Measurements from ENCODE around the gene ARHGAP5. TPM values are rescaled to one million over a fixed set of nuclear protein-coding genes. Genes with fewer than 3 reads are reported as not detected.

The ARHGAP5 gene
- polyA plus RNA-seq, 6 donors from 2014 or later, result 15.4 to 46.6 (median 39.4) TPM

DNA sequence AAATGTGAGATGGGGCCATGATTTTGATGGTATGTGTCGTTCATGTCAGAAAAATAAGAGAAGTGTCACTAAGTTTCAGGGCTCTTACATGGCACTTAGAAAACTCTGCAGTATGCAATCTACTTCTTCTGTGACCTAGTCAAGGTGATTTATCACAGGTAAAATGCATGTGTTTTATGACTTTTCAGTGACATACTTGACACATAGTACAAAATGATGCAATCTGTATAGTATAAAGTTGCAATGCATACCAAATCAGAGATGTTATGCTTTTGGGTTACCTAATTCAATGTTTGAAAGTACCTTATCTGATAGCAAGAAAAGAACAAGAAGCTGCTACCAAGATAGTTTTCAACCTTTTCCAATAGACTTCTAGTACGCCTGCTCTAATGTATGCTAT, 21.9 kb upstream of the ARHGAP5 start:
- peaks cover 7 to 12% (median 8%) of the 10 kb centered on the region in 3 donors for H3K4me1 Mint-ChIP-seq
- H3K4me3 Mint-ChIP-seq, result no peak overlapping the region
- H3K36me3 Mint-ChIP-seq, result no peaks in the 10 kb centered on the region
- ATAC-seq (ENCODE audit: low read depth in 2 of 2) (no peak), DNase-seq (no peak)
- H3K27me3 Mint-ChIP-seq, result peaks cover 8 to 25% (median 21%) of the 10 kb centered on the region in 3 donors
- peaks cover 0 to 2% (median 0%) of the 10 kb centered on the region in 7 donors for H3K9me3 Mint-ChIP-seq
- no peak overlapping the region for H3K27ac Mint-ChIP-seq

DNA sequence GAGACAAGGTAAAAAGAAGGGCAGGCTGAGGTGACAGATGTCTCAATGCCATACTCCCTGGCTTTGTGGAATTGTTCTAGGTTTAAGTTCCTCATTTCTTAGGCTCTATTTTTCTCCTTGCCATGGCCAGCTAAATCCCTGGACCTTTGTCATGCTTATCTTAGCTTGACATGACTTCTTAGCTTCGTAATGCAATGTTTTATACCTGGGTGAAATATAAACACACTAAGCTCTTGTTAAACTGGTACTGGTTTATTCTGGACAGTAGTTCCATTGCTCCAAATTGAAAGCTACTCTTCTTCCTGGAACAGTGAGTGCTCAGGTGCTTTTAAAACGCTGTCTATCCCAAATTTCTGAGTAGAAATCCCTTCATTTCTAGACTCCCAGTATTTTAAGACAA, 17.4 kb upstream of the ARHGAP5 start:
- Mint-ChIP-seq H3K36me3 (no peaks in the 10 kb centered on the region), H3K4me3 (no peak overlapping the region), H3K4me1 (no peaks in the 10 kb centered on the region), H3K27me3 (peaks cover 12 to 26% (median 25%) of the 10 kb centered on the region in 3 donors), H3K27ac (no peak overlapping the region), H3K9me3 (peaks cover 0 to 2% (median 0%) of the 10 kb centered on the region in 7 donors)
- no peak for ATAC-seq (ENCODE audit: low read depth in 2 of 2)
- DNase-seq, result no peak

DNA sequence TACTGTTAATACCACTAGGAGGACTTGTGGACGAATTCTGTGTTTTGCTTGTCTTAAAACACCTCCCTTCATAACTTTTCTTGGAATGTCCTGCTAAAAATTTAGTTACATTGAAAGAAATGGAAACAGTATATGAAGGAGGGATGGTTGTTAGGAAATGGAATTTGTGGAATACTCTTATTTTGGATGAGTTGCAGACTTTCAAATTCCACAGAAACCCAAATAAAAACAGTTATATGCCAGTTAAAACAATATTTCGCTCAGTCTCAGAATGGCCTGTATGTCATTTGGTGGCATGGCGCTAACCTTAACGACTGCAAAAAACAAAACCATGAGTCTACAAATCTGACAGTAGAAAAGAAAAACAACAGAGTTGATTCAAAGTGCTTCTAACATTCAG, 12.2 kb upstream of the ARHGAP5 start:
- Mint-ChIP-seq H3K4me1 (no peaks in the 10 kb centered on the region), H3K9me3 (peaks cover 0 to 2% (median 0%) of the 10 kb centered on the region in 7 donors), H3K27ac (no peak overlapping the region), H3K36me3 (no peaks in the 10 kb centered on the region), H3K27me3 (peaks cover 0 to 6% (median 3%) of the 10 kb centered on the region in 3 donors), H3K4me3 (no peak overlapping the region)
- no peak for ATAC-seq (ENCODE audit: low read depth in 2 of 2)
- no peak for DNase-seq

DNA sequence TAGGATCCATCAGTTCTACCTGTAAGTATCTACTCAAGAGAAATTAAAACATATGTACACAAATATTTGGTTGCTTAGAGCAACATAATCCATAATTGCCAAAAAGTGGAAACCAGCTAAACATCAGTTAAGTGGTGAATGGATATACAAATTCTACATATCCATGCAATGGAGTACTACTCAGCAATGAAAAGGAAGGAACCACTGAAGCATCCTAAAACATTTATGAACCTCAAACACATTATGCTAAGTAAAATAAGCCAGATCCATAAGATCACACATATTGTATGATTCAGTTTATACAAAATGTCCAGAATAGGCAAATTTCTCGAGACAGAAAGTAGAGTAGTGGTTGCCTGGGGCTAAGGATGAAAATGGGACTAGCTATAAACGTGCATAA, 8.4 kb upstream of the ARHGAP5 start:
- Mint-ChIP-seq H3K9me3 (no peaks in the 10 kb centered on the region), H3K4me3 (no peak overlapping the region), H3K36me3 (no peaks in the 10 kb centered on the region), H3K27ac (no peak overlapping the region), H3K27me3 (peaks cover 0 to 6% (median 0%) of the 10 kb centered on the region in 3 donors), H3K4me1 (peaks cover 0 to under 1% (median 0%) of the 10 kb centered on the region in 3 donors)
- ATAC-seq (ENCODE audit: low read depth in 2 of 2) (no peak), DNase-seq (no peak)

DNA sequence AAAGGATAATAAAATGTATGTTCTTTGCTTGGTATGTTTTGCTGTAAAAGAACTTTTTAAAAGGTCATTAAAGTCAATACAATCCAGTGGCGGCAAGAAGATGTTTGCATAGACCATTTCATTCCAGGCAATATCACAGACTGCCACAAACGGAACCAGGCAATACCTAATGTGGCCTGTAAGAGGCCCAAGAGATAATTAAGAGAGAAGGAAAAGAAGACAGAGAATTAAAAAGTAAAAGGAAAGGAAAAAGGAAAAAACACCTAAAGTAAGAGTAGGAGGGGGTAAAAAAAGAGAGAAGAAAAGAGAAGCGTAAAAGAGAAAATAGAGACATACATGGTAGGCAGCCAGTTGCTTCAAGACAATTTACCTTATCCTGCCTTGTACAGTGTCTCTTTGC, 6.8 kb upstream of the ARHGAP5 start:
- Mint-ChIP-seq H3K4me3 (no peak overlapping the region), H3K9me3 (no peaks in the 10 kb centered on the region), H3K36me3 (no peaks in the 10 kb centered on the region), H3K4me1 (peaks cover 0 to 3% (median 0%) of the 10 kb centered on the region in 3 donors), H3K27ac (peak overlapping the region in 1 of 6 donors; percentile 36), H3K27me3 (no peaks in the 10 kb centered on the region)
- ATAC-seq (ENCODE audit: low read depth in 2 of 2) (no peak), DNase-seq (no peak)

DNA sequence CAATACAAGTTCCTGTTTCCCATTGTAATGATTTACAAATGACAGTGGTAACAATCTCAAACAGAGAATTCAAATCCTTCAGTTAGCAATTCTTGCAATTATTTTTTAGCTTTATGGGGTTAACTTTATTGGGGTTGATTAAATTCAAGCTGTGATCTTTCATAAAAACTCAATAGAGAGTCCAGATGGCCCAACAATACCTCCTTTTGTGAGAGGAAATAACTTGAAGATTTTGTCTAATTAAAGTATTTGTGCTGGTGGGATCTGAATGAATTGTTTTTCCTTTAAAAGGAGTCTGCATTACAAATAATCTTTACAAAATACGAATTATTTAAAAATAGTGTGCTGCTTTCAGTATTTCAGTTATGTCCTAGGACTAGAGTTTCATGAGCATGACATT, 4.4 kb upstream of the ARHGAP5 start:
- H3K9me3 Mint-ChIP-seq, result no peaks in the 10 kb centered on the region
- DNase-seq (no peak), ATAC-seq (ENCODE audit: low read depth in 2 of 2) (no peak)
- H3K4me3 Mint-ChIP-seq, result no peak overlapping the region
- H3K36me3 Mint-ChIP-seq, result peaks cover 0 to 9% of the 10 kb centered on the region in 2 donors
- H3K27ac Mint-ChIP-seq, result peak overlapping the region in 1 of 6 donors; percentile 49
- peaks cover 0 to 10% (median 8%) of the 10 kb centered on the region in 3 donors for H3K4me1 Mint-ChIP-seq
- no peaks in the 10 kb centered on the region for H3K27me3 Mint-ChIP-seq

DNA sequence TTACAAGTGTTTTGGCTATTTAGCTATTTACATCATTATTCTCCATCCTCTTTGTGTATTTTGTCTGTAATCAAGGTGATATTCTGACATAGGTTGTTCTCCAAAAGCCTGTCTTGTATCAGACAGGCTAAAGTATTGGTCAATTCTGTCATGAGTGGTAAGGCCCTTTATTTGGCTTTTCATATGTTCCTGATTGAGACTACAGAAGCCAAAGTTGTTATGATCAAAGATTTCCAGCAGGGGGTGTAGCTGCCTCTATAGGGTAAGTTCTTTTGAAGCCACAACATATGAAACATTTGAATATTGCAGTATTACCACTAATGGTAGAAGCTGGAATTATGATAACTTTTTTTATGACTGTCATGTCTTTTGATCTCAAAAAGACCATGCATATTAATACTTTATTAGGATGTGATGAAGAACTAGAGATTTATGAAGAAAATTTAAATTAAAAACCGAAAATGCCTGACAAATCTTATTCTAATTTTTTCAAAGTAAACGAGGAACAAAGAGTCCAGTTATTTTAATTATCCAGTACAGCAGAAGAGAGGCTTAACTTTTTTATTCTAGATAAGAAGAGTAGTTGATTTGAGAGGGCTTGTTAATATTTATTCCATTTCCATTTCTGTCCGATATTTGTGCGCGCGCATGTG, 3.4 kb upstream of the ARHGAP5 start:
- Mint-ChIP-seq H3K4me3 (peak overlapping the region in 2 of 8 donors; percentile 18 to 83), H3K27me3 (no peaks in the 10 kb centered on the region), H3K36me3 (peaks cover 0 to 9% of the 10 kb centered on the region in 2 donors), H3K27ac (no peak overlapping the region), H3K4me1 (peaks cover 10 to 18% (median 18%) of the 10 kb centered on the region in 3 donors), H3K9me3 (no peaks in the 10 kb centered on the region)
- DNase-seq (peak; percentile 73), ATAC-seq (ENCODE audit: low read depth in 2 of 2) (peak; percentile 21 to 32)

DNA sequence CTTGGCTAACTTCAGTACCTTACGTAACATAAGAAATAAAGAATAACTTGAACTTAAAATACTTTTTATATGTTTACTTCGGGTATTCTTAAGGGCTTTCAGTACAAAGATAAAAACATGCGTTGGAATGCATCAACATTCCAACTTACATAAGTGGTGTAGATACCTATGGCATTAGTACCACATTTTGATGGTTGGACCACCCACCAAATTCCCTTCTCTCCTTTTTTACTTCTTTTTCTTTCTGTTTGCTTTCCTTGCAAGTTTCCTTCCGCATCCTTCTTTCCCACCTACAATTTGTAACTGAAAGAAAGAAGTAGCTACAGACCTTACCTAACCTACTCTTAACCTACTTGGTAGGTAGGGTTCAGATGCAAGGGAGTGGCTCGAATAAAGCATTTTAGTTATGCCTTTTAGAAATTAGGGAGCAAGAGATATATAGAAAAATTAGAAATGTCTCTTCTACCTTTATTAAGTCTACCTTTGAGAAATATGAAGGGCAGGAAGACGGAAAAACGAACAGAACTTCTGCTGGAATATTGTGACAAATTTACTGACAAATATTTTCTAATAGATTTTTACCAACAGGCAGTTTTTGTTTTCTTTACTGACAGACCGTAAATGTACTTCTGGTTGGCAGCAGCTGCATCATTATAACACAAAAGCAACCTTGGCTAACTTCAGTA, 2.1 kb upstream of the ARHGAP5 start:
- Mint-ChIP-seq H3K27ac (no peak overlapping the region), H3K4me1 (peaks cover 19 to 26% (median 23%) of the 10 kb centered on the region in 3 donors), H3K36me3 (peaks cover 0 to 9% of the 10 kb centered on the region in 2 donors), H3K9me3 (no peaks in the 10 kb centered on the region), H3K27me3 (no peaks in the 10 kb centered on the region), H3K4me3 (peak overlapping the region in 5 of 8 donors; percentile 36 to 100 (median 96))
- ATAC-seq (ENCODE audit: low read depth in 2 of 2) (no peak), DNase-seq (no peak)

DNA sequence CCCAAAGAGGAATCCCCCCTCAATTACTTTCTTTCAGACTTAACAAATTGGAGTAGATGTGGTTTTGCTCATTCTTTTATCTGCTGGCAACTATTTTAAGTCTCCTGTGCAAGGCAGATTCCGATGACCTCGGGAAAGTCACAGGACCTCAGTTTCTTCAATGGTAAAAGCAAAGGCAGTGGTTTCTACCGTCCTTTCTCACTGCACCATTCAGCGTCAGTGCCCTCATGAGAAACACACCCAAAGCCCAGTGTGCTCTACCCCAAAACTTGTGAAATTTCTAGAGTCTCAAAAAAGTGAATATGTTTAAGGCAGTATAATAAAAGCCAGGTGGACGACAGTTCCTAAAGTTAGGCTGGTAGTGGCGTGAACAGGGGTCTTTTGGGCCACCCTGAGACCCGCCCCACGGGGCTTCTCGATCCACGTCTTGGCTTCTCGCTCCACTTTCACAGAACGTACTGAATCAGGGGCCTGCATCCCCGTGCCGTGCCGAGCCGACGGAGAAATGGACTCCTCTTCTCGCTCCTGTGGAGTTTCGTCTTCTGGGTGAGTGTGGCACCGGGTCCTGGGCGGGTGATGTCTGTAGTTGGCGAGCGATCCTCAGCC, 1.3 kb upstream of the ARHGAP5 start:
- DNase-seq, result no peak
- ATAC-seq (ENCODE audit: low read depth in 2 of 2), result peak; percentile 23 to 25
- H3K4me1 Mint-ChIP-seq, result peaks cover 20 to 26% (median 26%) of the 10 kb centered on the region in 3 donors

DNA sequence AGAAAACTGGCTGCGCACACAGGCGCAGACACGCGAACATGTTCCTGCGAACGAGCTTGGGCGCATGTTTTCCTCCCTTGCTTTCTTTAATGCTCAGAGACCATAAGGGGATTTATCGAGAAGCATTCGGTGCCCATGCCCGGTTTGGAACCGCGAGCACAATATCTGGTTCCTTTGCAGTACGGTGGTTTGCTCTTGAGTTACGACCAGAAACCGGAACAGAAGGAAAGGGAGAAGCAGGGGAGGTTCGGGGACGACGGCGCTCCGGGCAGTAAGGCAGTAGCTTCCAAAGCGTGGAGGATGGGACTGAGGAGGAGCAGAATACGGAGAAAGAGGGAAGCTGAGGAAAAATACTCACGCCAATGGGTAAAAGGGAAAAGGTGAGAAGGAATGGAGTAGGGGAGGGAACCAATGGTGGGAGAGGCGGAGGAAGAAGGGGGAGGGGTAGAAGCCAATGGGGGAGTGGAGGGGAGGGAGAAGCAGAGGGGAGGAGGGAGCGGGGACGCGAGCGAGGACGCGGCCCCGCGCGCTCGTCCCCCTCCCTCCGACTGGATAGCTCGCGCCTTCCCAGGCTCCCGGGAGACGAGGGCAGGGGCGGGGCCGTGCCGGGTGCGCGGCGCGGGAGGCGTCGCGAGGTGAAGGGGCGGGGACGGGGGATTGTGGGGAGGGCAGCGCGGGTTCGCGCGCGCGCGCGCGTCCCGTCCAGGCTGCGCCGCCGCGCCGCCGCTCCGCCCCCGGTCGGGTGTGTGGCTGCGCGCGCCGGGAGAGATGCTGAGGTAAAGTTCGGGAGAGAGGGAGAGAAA, 625 bp upstream of the ARHGAP5 start:
- DNase-seq, result peak; percentile 61
- H3K9me3 Mint-ChIP-seq, result no peaks in the 10 kb centered on the region
- H3K27ac Mint-ChIP-seq, result peak overlapping the region; percentile 9 to 97 (median 86)
- peaks cover 26 to 32% (median 30%) of the 10 kb centered on the region in 3 donors for H3K4me1 Mint-ChIP-seq
- peak overlapping the region; percentile 96 to 100 (median 98) for H3K4me3 Mint-ChIP-seq
- ATAC-seq (ENCODE audit: low read depth in 2 of 2), result peak; percentile 55 to 56
- peaks cover 0 to 9% of the 10 kb centered on the region in 2 donors for H3K36me3 Mint-ChIP-seq
- H3K27me3 Mint-ChIP-seq, result no peaks in the 10 kb centered on the region

More for the DNA sequence above, 1.3 kb upstream of the ARHGAP5 start:
- peak overlapping the region; percentile 96 to 100 (median 98) for H3K4me3 Mint-ChIP-seq
- H3K36me3 Mint-ChIP-seq, result peaks cover 0 to 9% of the 10 kb centered on the region in 2 donors
- peak overlapping the region; percentile 45 to 97 (median 86) for H3K27ac Mint-ChIP-seq
- no peaks in the 10 kb centered on the region for H3K27me3 Mint-ChIP-seq
- H3K9me3 Mint-ChIP-seq, result no peaks in the 10 kb centered on the region

DNA sequence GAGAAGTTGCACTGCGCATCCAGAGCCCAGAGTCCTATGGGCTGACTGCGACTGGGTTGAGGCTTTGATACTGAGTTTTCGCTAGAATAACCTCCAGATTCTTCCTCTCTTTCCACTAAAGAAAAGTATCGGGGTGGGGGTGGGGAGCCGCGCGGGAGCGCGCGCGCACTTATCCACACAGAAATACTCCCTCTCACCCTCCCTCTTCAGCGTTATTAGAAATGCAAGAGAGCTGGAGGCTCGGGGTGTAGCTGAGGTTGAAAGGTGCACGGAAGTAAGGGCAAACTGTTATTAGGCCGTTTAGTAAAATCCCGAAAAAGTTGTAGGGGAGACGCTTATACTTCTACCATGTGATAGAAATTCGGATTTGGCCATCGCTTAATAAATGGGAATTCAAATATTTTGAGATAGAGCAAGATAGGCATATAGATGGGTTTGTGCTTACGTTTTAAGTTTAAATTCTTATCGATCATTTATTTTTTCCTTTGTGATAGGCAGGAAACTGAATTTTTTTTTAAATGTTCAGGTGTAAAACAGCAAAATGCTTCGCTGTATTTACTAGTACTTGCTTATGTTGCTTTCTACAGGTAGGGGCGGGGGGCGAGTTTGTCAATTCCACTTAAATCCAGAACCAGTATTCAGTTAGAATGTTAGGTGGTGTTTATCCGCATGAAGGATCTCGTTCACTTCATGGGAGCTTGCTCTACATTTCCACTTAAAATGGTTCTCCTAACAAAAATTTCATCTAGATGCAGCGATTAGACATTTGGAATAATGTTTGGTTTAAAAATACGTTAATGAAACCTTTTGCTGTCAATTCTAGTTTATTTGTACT, 1.1 kb downstream of the ARHGAP5 start:
- Mint-ChIP-seq H3K9me3 (no peaks in the 10 kb centered on the region), H3K27ac (peak overlapping the region in 5 of 6 donors; percentile 61 to 97 (median 88)), H3K27me3 (no peaks in the 10 kb centered on the region), H3K4me3 (peak overlapping the region; percentile 96 to 100 (median 98)), H3K4me1 (peaks cover 35 to 46% (median 35%) of the 10 kb centered on the region in 3 donors), H3K36me3 (peaks cover 0 to 9% of the 10 kb centered on the region in 2 donors)
- peak; percentile 21 for DNase-seq
- ATAC-seq (ENCODE audit: low read depth in 2 of 2), result peak in 1 of 2 donors; percentile 9

DNA sequence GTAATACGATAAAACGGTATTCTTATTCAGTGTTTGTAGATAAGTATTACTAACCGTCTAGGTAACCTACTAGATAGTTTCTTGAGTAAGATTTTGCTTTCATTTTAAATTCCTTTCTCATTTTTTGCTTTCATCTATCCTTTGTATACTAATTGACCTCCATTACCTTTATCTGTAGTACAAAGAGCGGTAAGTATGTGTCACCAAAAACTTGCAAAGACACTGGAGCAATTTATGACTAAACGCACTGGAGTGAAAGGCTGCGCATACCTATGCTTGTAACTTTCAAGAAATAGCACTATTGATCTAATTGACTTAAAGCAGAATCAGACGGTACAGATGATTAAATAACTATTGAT, 1.7 kb downstream of the ARHGAP5 start:
- ATAC-seq (ENCODE audit: low read depth in 2 of 2) (no peak), DNase-seq (no peak)
- H3K4me3 Mint-ChIP-seq, result peak overlapping the region in 7 of 8 donors; percentile 96 to 100 (median 99)
- H3K9me3 Mint-ChIP-seq, result no peaks in the 10 kb centered on the region
- peaks cover 0 to 9% of the 10 kb centered on the region in 2 donors for H3K36me3 Mint-ChIP-seq
- H3K27ac Mint-ChIP-seq, result peak overlapping the region in 1 of 6 donors; percentile 88
- no peaks in the 10 kb centered on the region for H3K27me3 Mint-ChIP-seq
- peaks cover 35 to 48% (median 40%) of the 10 kb centered on the region in 3 donors for H3K4me1 Mint-ChIP-seq

Data from naive B cell (primary cell).